ENCODE results near the gene CHSY3. TPM values are rescaled to one million over a fixed set of nuclear protein-coding genes. Genes with fewer than 3 reads are reported as not detected.

CHSY3 gene
- total RNA-seq, 4 donors from 2014 or later = 0.77 to 22.1 (median 2.8) TPM; not detected in 1

GRCh38 chr5:129972465-129973141 lies 68.3 kb downstream of the CHSY3 start:
- no peak overlapping the region for H3K27ac ChIP-seq
- no peak for DNase-seq
- H3K9me3 ChIP-seq = no peaks in the 10 kb centered on the region
- H3K4me3 ChIP-seq = no peak overlapping the region
- intact Hi-C loops (cut with DNase I; ENCODE audit: low total_unique reads) = no loop called here
- TF ChIP-seq POLR2A (IDR thresholded peaks at IDR 0.05) = no peak
- no peak for TF ChIP-seq CTCF (IDR thresholded peaks at IDR 0.05)
- H3K27me3 ChIP-seq = no peaks in the 10 kb centered on the region
- no peaks in the 10 kb centered on the region for H3K36me3 ChIP-seq
- H3K4me1 ChIP-seq = no peaks in the 10 kb centered on the region

GRCh38 chr5:129973716-129974426 lies 69.6 kb downstream of the CHSY3 start:
- no peak overlapping the region for H3K27ac ChIP-seq
- TF ChIP-seq CTCF (IDR thresholded peaks at IDR 0.05) (no peak), POLR2A (IDR thresholded peaks at IDR 0.05) (no peak)
- H3K27me3 ChIP-seq = no peaks in the 10 kb centered on the region
- intact Hi-C loops (cut with DNase I; ENCODE audit: low total_unique reads) = no loop called here
- no peak for DNase-seq
- H3K4me3 ChIP-seq = no peak overlapping the region
- H3K9me3 ChIP-seq = no peaks in the 10 kb centered on the region
- no peaks in the 10 kb centered on the region for H3K4me1 ChIP-seq
- H3K36me3 ChIP-seq = no peaks in the 10 kb centered on the region

GRCh38 chr5:129977810-129978209 lies 73.5 kb downstream of the CHSY3 start:
- TF ChIP-seq POLR2A (IDR thresholded peaks at IDR 0.05) (no peak), CTCF (IDR thresholded peaks at IDR 0.05) (no peak)
- H3K27ac ChIP-seq = no peak overlapping the region
- no peaks in the 10 kb centered on the region for H3K36me3 ChIP-seq
- no peaks in the 10 kb centered on the region for H3K9me3 ChIP-seq
- H3K4me3 ChIP-seq = no peak overlapping the region
- intact Hi-C loops (cut with DNase I; ENCODE audit: low total_unique reads) = no loop called here
- no peaks in the 10 kb centered on the region for H3K27me3 ChIP-seq
- H3K4me1 ChIP-seq = no peaks in the 10 kb centered on the region
- no peak for DNase-seq

- Histone ChIP-seq H3K4me3 (no peak overlapping the region), H3K4me1 (no peaks in the 10 kb centered on the region), H3K36me3 (no peaks in the 10 kb centered on the region), H3K27me3 (no peaks in the 10 kb centered on the region), H3K9me3 (no peaks in the 10 kb centered on the region), H3K27ac (no peak overlapping the region)
- intact Hi-C loops (cut with DNase I; ENCODE audit: low total_unique reads) = no loop called here
- no peak for DNase-seq
- TF ChIP-seq CTCF (IDR thresholded peaks at IDR 0.05) (no peak), POLR2A (IDR thresholded peaks at IDR 0.05) (no peak)
Observed at GRCh38 chr5:129978270-129978669, 74.0 kb downstream of the CHSY3 start.

- no peaks in the 10 kb centered on the region for H3K4me1 ChIP-seq
- no peak overlapping the region for H3K4me3 ChIP-seq
- H3K27me3 ChIP-seq = no peaks in the 10 kb centered on the region
- no peaks in the 10 kb centered on the region for H3K36me3 ChIP-seq
- no peak overlapping the region for H3K27ac ChIP-seq
- intact Hi-C loops (cut with DNase I; ENCODE audit: low total_unique reads) = no loop called here
- TF ChIP-seq CTCF (IDR thresholded peaks at IDR 0.05) (no peak), POLR2A (IDR thresholded peaks at IDR 0.05) (no peak)
- DNase-seq = no peak
- peaks cover 0 to 10% of the 10 kb centered on the region in 2 donors for H3K9me3 ChIP-seq
Observed at GRCh38 chr5:129988453-129988852, 84.2 kb downstream of the CHSY3 start.
